Measurements from ENCODE around the gene IGFALS.

- TF ChIP-seq POLR2A (IDR thresholded peaks at IDR 0.05) (no peak), CTCF (IDR thresholded peaks at IDR 0.05) (no peak)
Measured at GRCh38 chr16:1786242-1787055, 7.1 kb downstream of the IGFALS start.

Measured in vagina (tissue), 2 donors.